PC-9 (cell line): ENCODE measurements around the gene PRRT2. TPM values are rescaled to one million over a fixed set of nuclear protein-coding genes. Genes with fewer than 3 reads are reported as not detected.
A peak's percentile ranks its signal among the peaks of the same experiment; 100 is the strongest.

Experiments
- BruUV-seq: library from RNA; stranded (reverse); fragments of 400-500 nt; replicated peaks from 2 replicates; lab custom pipeline; 2021; lab: Mats Ljungman, UMichigan
- CTCF ChIA-PET: fragments of 300-600 bp; sonication (Branson Sonifier 250); formaldehyde crosslinking; loops from one replicate; lab custom pipeline; 2022; ENCODE audit warnings: antibody characterized with exemption; lab: Charles Lee
- POLR2A ChIA-PET: fragments of 300-600 bp; sonication (Branson Sonifier 250); formaldehyde crosslinking; loops from one replicate; lab custom pipeline; 2022; ENCODE audit warnings: antibody characterized with exemption; ENCODE audit not compliant: unreplicated experiment; lab: Charles Lee
- DNase-seq, 2 experiments: peaks; one replicate each; pipeline versions ENCODE4 v3.0.0 to v3.0.0-alpha.2; 2015 to 2022; ENCODE audit warnings: mixed read lengths in 1 of 2
- H2AFZ ChIP-seq: fragments of 200-600 bp; sonication (generic); 2 replicates; pipeline ENCODE4 v1.8.1; 2017; ENCODE audit warnings: antibody characterized with exemption
- H3F3A ChIP-seq: fragments of 200-600 bp; sonication (generic); 2 replicates; pipeline ENCODE4 v1.8.1; 2017; ENCODE audit warnings: antibody characterized with exemption, mild to moderate bottlenecking, low read depth; ENCODE audit not compliant: insufficient read depth
- H3K27ac ChIP-seq: fragments of 200-600 bp; sonication (generic); 2 replicates; pipeline ENCODE4 v1.6.1; 2016; ENCODE audit warnings: mixed run types
- H3K27me3 ChIP-seq: fragments of 200-600 bp; sonication (generic); 2 replicates; pipeline ENCODE4 v1.6.1; 2016; ENCODE audit warnings: low read depth, mixed run types; ENCODE audit not compliant: insufficient read depth
- H3K36me3 ChIP-seq: fragments of 200-600 bp; sonication (generic); 2 replicates; pipeline ENCODE4 v1.6.1; 2016; ENCODE audit warnings: low read depth, mixed run types
- H3K4me1 ChIP-seq: fragments of 200-600 bp; sonication (generic); replicated peaks from 2 replicates; pipeline ENCODE4 v1.6.1; 2016; ENCODE audit warnings: mixed run types; ENCODE audit not compliant: insufficient read depth
- H3K4me2 ChIP-seq: fragments of 200-600 bp; sonication (generic); 2 replicates; pipeline ENCODE4 v1.6.1; 2017; ENCODE audit warnings: mixed run types
- H3K4me3 ChIP-seq: fragments of 200-600 bp; sonication (generic); 2 replicates; pipeline ENCODE4 v1.6.1; 2016; ENCODE audit warnings: mixed run types
- H3K79me2 ChIP-seq: fragments of 200-600 bp; sonication (generic); 2 replicates; pipeline ENCODE4 v1.6.1; 2017; ENCODE audit warnings: low read depth, mixed run types
- H3K9me2 ChIP-seq: fragments of 200-600 bp; sonication (generic); 2 replicates; pipeline ENCODE4 v1.8.1; 2017; ENCODE audit warnings: mild to moderate bottlenecking; ENCODE audit not compliant: insufficient read depth
- H3K9me3 ChIP-seq: fragments of 200-600 bp; sonication (generic); 2 replicates; pipeline ENCODE4 v1.8.1; 2016; ENCODE audit warnings: low read depth; ENCODE audit not compliant: insufficient read depth
- H4K20me1 ChIP-seq: fragments of 200-600 bp; sonication (generic); 2 replicates; pipeline ENCODE4 v1.8.1; 2017; ENCODE audit not compliant: insufficient read depth
- CTCF ChIP-seq: fragments of 200-600 bp; sonication (generic); conservative IDR thresholded peaks from 2 replicates; pipeline ENCODE4 v1.6.1; 2017; ENCODE audit warnings: mixed run types, antibody characterized with exemption, mild to moderate bottlenecking, moderate library complexity
- EZH2 ChIP-seq: fragments of 200-600 bp; sonication (generic); IDR thresholded peaks from 2 replicates; pipeline ENCODE4 v1.8.0; 2017; ENCODE audit warnings: antibody characterized with exemption, low read depth
- intact Hi-C: fragments of 100-400 bp; cut with micrococcal nuclease; formaldehyde crosslinking; loops from one replicate; pipeline ENCODE4 v1.10.0; 2022; ENCODE audit not compliant: unreplicated experiment
- total RNA-seq: library from RNA; stranded (reverse); gene quantifications from 2 replicates; pipeline ENCODE4 v1.2.3, GENCODE V29; 2021

Gene PRRT2
- total RNA-seq, 1 experiment from 2014 or later = 4.9 TPM

- CTCF ChIA-PET = no interaction called here
These were observed 33.7 kb downstream of the PRRT2 start for GRCh38 chr16:29845656-29846055.

GRCh38 chr16:29848420-29849297 lies 36.7 kb downstream of the PRRT2 start:
- H3K27ac ChIP-seq = no peak overlapping the region
- intact Hi-C loops = loop anchor here (1.0 kb wide), 2 partner anchors 27 to 148 kb away; no protein-coding TSS in a partner anchor
- no peaks in the 10 kb centered on the region for H3K36me3 ChIP-seq

More at GRCh38 chr16:29845656-29846055, 33.7 kb downstream of the PRRT2 start:
- Histone ChIP-seq H3K36me3 (no peaks in the 10 kb centered on the region), H3K4me2 (no peak overlapping the region), H3K4me3 (no peak overlapping the region), H4K20me1 (no peaks in the 10 kb centered on the region), H3K27me3 (no peaks in the 10 kb centered on the region), H3K9me2 (no peaks in the 10 kb centered on the region), H3K9me3 (no peaks in the 10 kb centered on the region), H3F3A (no peaks in the 10 kb centered on the region; the same call in 1 of the 2 replicates), H3K27ac (no peak overlapping the region), H3K4me1 (no peaks in the 10 kb centered on the region), H2AFZ (no peak overlapping the region), H3K79me2 (no peaks in the 10 kb centered on the region)
- no TSS peak for BruUV-seq
- TF ChIP-seq CTCF (no peak), EZH2 (no peak)
- POLR2A ChIA-PET = no interaction called here
- DNase-seq = no peak
- intact Hi-C loops = no loop called here

More at GRCh38 chr16:29848420-29849297, 36.7 kb downstream of the PRRT2 start:
- H4K20me1 ChIP-seq = no peaks in the 10 kb centered on the region
- no peaks in the 10 kb centered on the region for H3K79me2 ChIP-seq
- no TSS peak for BruUV-seq
- no peaks in the 10 kb centered on the region for H3K9me3 ChIP-seq
- no peak overlapping the region for H3K4me3 ChIP-seq
- no peaks in the 10 kb centered on the region; the same call in 1 of the 2 replicates for H3F3A ChIP-seq
- no peak overlapping the region for H3K4me2 ChIP-seq
- DNase-seq = peak in 1 of 2 experiments; percentile 75
- TF ChIP-seq EZH2 (no peak), CTCF (peak; percentile 90)
- H3K27me3 ChIP-seq = no peaks in the 10 kb centered on the region
- no peaks in the 10 kb centered on the region for H3K4me1 ChIP-seq
- H3K9me2 ChIP-seq = no peaks in the 10 kb centered on the region
- H2AFZ ChIP-seq = no peak overlapping the region
- CTCF ChIA-PET = interaction anchor here (0.5 to 1.8 kb wide), 21 partner anchors 10 to 875 kb away, joined by 3 to 18 read pairs (median 5); partner anchors contain the start of genes CDIPT, MVP, PAGR1 and SEZ6L2
- POLR2A ChIA-PET = interaction anchor here (0.5 kb wide), 1 partner anchor 54 kb away, joined by 4 read pairs; no protein-coding TSS in a partner anchor
